SK-N-MC (cell line): Measurements from ENCODE around the gene ZNF638.

ENCODE experiments used
- DNase-seq: peaks from one replicate; pipeline ENCODE4 v3.0.0-alpha.2; 2011; ENCODE audit warnings: low read depth, low spot score
- H3K27ac ChIP-seq: fragments of 200-600 bp; sonication (generic); 2 replicates; pipeline ENCODE4 v1.5.1; 2016; ENCODE audit warnings: mixed run types
- H3K36me3 ChIP-seq: fragments of 200-600 bp; sonication (generic); 2 replicates; pipeline ENCODE4 v1.6.1; 2017; ENCODE audit warnings: antibody characterized with exemption, low read length, mixed read lengths; ENCODE audit not compliant: insufficient read depth
- H3K4me3 ChIP-seq: fragments of 200-600 bp; sonication (generic); 2 replicates; pipeline ENCODE4 v1.5.1; 2016
- H3K9ac ChIP-seq: fragments of 200-600 bp; sonication (generic); 2 replicates; pipeline ENCODE4 v1.8.0; 2017; ENCODE audit warnings: mixed run types, mixed read lengths; ENCODE audit not compliant: insufficient read length
- H3K9me3 ChIP-seq: fragments of 200-600 bp; sonication (generic); 2 replicates; pipeline ENCODE4 v1.6.1; 2017; ENCODE audit warnings: low read depth, mild to moderate bottlenecking, antibody characterized with exemption, low read length, moderate library complexity, mixed read lengths
- EZH2 ChIP-seq: fragments of 200-600 bp; sonication (generic); IDR thresholded peaks from one replicate; pipeline ENCODE4 v1.6.1; 2017; ENCODE audit warnings: antibody characterized with exemption
- FOXP2 ChIP-seq: optimal IDR thresholded peaks from 2 replicates; pipeline ENCODE3; 2011; ENCODE audit warnings: mild to moderate bottlenecking, moderate library complexity; ENCODE audit not compliant: insufficient read depth; ENCODE audit errors: extremely low read length, control extremely low read depth
- POLR2AphosphoS5 ChIP-seq: IDR thresholded peaks from 2 replicates; pipeline ENCODE4 v1.6.1; 2012; ENCODE audit warnings: mild to moderate bottlenecking, low read depth, low read length, borderline replicate concordance

The ZNF638 gene

GRCh38 chr2:71372042-71372441 is 40.5 kb downstream of the ZNF638 start:
- peaks cover 83% of the 10 kb centered on the region for H3K36me3 ChIP-seq
- H3K27ac ChIP-seq, result no peak overlapping the region
- DNase-seq, result no peak
- TF ChIP-seq EZH2 (no peak), POLR2AphosphoS5 (no peak), FOXP2 (no peak)
- no peak overlapping the region for H3K9ac ChIP-seq
- no peaks in the 10 kb centered on the region for H3K9me3 ChIP-seq
- no peak overlapping the region for H3K4me3 ChIP-seq

GRCh38 chr2:71379086-71379485 is 47.5 kb downstream of the ZNF638 start:
- H3K27ac ChIP-seq, result no peak overlapping the region
- TF ChIP-seq POLR2AphosphoS5 (no peak), EZH2 (no peak), FOXP2 (no peak)
- no peak overlapping the region for H3K9ac ChIP-seq
- no peak overlapping the region for H3K4me3 ChIP-seq
- H3K36me3 ChIP-seq, result peaks cover 79% of the 10 kb centered on the region
- no peak for DNase-seq
- no peaks in the 10 kb centered on the region for H3K9me3 ChIP-seq

- peaks cover 79% of the 10 kb centered on the region for H3K36me3 ChIP-seq
- no peak for DNase-seq
- H3K9ac ChIP-seq, result no peak overlapping the region
- no peak for TF ChIP-seq FOXP2
- no peak for TF ChIP-seq POLR2AphosphoS5
- TF ChIP-seq EZH2, result no peak
- no peaks in the 10 kb centered on the region for H3K9me3 ChIP-seq
- H3K4me3 ChIP-seq, result no peak overlapping the region
- H3K27ac ChIP-seq, result no peak overlapping the region
Observed at GRCh38 chr2:71380665-71381064, 49.1 kb downstream of the ZNF638 start.

- Histone ChIP-seq H3K36me3 (peaks cover 77% of the 10 kb centered on the region), H3K9me3 (no peaks in the 10 kb centered on the region), H3K9ac (no peak overlapping the region), H3K27ac (no peak overlapping the region), H3K4me3 (no peak overlapping the region)
- DNase-seq, result no peak
- TF ChIP-seq FOXP2, result no peak
- TF ChIP-seq EZH2, result no peak
- no peak for TF ChIP-seq POLR2AphosphoS5
Observed at GRCh38 chr2:71385012-71385411, 53.4 kb downstream of the ZNF638 start.

GRCh38 chr2:71388214-71388613 is 56.6 kb downstream of the ZNF638 start:
- TF ChIP-seq FOXP2 (no peak), POLR2AphosphoS5 (no peak)
- no peak overlapping the region for H3K4me3 ChIP-seq
- no peak overlapping the region for H3K9ac ChIP-seq
- no peak for DNase-seq
- no peaks in the 10 kb centered on the region for H3K9me3 ChIP-seq
- peaks cover 82% of the 10 kb centered on the region for H3K36me3 ChIP-seq
- no peak overlapping the region for H3K27ac ChIP-seq

- Histone ChIP-seq H3K27ac (no peak overlapping the region), H3K9me3 (no peaks in the 10 kb centered on the region), H3K36me3 (peaks cover 84% of the 10 kb centered on the region), H3K9ac (no peak overlapping the region), H3K4me3 (no peak overlapping the region)
- TF ChIP-seq FOXP2 (no peak), EZH2 (no peak), POLR2AphosphoS5 (no peak)
- no peak for DNase-seq
Observed at GRCh38 chr2:71389384-71390072, 57.9 kb downstream of the ZNF638 start.

- H3K36me3 ChIP-seq, result peaks cover 88% of the 10 kb centered on the region
- no peak overlapping the region for H3K4me3 ChIP-seq
- H3K9me3 ChIP-seq, result no peaks in the 10 kb centered on the region
- no peak for DNase-seq
- H3K9ac ChIP-seq, result no peak overlapping the region
- TF ChIP-seq EZH2 (no peak), POLR2AphosphoS5 (no peak), FOXP2 (no peak)
- H3K27ac ChIP-seq, result no peak overlapping the region
Observed at GRCh38 chr2:71393216-71393615, 61.6 kb downstream of the ZNF638 start.

GRCh38 chr2:71395471-71395870 is 63.9 kb downstream of the ZNF638 start:
- peaks cover 91% of the 10 kb centered on the region for H3K36me3 ChIP-seq
- no peak for DNase-seq
- TF ChIP-seq POLR2AphosphoS5 (no peak), FOXP2 (no peak), EZH2 (no peak)

GRCh38 chr2:71402427-71402826 is 70.8 kb downstream of the ZNF638 start:
- DNase-seq, result no peak
- Histone ChIP-seq H3K27ac (no peak overlapping the region), H3K9ac (no peak overlapping the region), H3K9me3 (no peaks in the 10 kb centered on the region), H3K36me3 (peaks cover 92% of the 10 kb centered on the region), H3K4me3 (no peak overlapping the region)
- TF ChIP-seq EZH2, result no peak
- no peak for TF ChIP-seq FOXP2
- TF ChIP-seq POLR2AphosphoS5, result no peak

More at GRCh38 chr2:71395471-71395870, 63.9 kb downstream of the ZNF638 start:
- H3K27ac ChIP-seq, result no peak overlapping the region
- no peak overlapping the region for H3K4me3 ChIP-seq
- no peak overlapping the region for H3K9ac ChIP-seq
- no peaks in the 10 kb centered on the region for H3K9me3 ChIP-seq
